Cardiac atrium fibroblast (primary cell): Measurements from ENCODE around the gene TTL. TPM values are rescaled to one million over a fixed set of nuclear protein-coding genes. Genes with fewer than 3 reads are reported as not detected.

Experiments
- total RNA-seq: library from RNA; depleted of rRNA; stranded (reverse); fragments of >200 nt; gene quantifications from 2 replicates; pipeline ENCODE4 v1.2.3, GENCODE V29; 2015

The TTL gene
- total RNA-seq = 27.8 and 38.6 TPM in 2 replicates

GRCh38 chr2:112481528-112482233 is at the start of gene TTL:
TSS of gene TTL (plus strand) at chr2:112482156. CDS start at chr2:112482345, 189 bp downstream.

GRCh38 chr2:112433480-112433879 is 48.5 kb upstream of the TTL start, which contains the start of gene RGPD8:
TSS of gene RGPD8 (minus strand) at chr2:112433645. CDS start at chr2:112433453, 192 bp downstream.

GRCh38 chr2:112542123-112542983 is 60.4 kb downstream of the TTL start, which contains the start of gene POLR1B:
TSS of gene POLR1B (plus strand) at chr2:112542465. CDS start at chr2:112542495, 30 bp downstream.

GRCh38 chr2:112584134-112584890 is 102.4 kb downstream of the TTL start, which contains the start of gene CHCHD5:
TSS of gene CHCHD5 (plus strand) at chr2:112584609. CDS start at chr2:112584648, 39 bp downstream.

Other genes starting within 250 kb of the TTL start
- 3.2 and 3.6 TPM in 2 replicates for gene ZC3H8, start 227.1 kb upstream of the TTL start, total RNA-seq
- gene ZC3H6, start 206.6 kb upstream of the TTL start, total RNA-seq = 1.5 and 2.2 TPM in 2 replicates
- 3.6 and 8.1 TPM in 2 replicates for gene RGPD8, start 48.5 kb upstream of the TTL start, total RNA-seq
- gene POLR1B, start 60.3 kb downstream of the TTL start, total RNA-seq = 11.5 and 12.8 TPM in 2 replicates
- 16.7 and 16.8 TPM in 2 replicates for gene CHCHD5, start 102.5 kb downstream of the TTL start, total RNA-seq
- gene SLC20A1, start 163.8 kb downstream of the TTL start, total RNA-seq = 73.5 and 139 TPM in 2 replicates
- not detected in 2 replicates for gene NT5DC4, start 238.9 kb downstream of the TTL start, total RNA-seq